Measurements from ENCODE around the gene OR6T1.

Gene OR6T1, protein sequence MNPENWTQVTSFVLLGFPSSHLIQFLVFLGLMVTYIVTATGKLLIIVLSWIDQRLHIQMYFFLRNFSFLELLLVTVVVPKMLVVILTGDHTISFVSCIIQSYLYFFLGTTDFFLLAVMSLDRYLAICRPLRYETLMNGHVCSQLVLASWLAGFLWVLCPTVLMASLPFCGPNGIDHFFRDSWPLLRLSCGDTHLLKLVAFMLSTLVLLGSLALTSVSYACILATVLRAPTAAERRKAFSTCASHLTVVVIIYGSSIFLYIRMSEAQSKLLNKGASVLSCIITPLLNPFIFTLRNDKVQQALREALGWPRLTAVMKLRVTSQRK

GRCh38 chr11:123943738-123944137, at the start of gene OR6T1:
Gene OR6T1, minus strand, starts transcription at chr11:123943838. Its CDS starts 0 bp downstream, at chr11:123943838.
- no peak for DNase-seq (ENCODE audit: low read depth)

- DNase-seq (ENCODE audit: low read depth), result no peak
These were observed 35.7 kb upstream of the OR6T1 start for GRCh38 chr11:123979311-123979710.

GRCh38 chr11:123977731-123978347, 34.2 kb upstream of the OR6T1 start, which contains the start of gene OR10S1:
Gene OR10S1, minus strand, starts transcription at chr11:123977781. Its CDS starts 117 bp downstream, at chr11:123977664.
- DNase-seq (ENCODE audit: low read depth), result no peak

GRCh38 chr11:123976770-123977560, 33.3 kb upstream of the OR6T1 start:
- no peak for DNase-seq (ENCODE audit: low read depth)

GRCh38 chr11:123973816-123974215, 30.2 kb upstream of the OR6T1 start:
- DNase-seq (ENCODE audit: low read depth), result peak; percentile 68

DNA sequence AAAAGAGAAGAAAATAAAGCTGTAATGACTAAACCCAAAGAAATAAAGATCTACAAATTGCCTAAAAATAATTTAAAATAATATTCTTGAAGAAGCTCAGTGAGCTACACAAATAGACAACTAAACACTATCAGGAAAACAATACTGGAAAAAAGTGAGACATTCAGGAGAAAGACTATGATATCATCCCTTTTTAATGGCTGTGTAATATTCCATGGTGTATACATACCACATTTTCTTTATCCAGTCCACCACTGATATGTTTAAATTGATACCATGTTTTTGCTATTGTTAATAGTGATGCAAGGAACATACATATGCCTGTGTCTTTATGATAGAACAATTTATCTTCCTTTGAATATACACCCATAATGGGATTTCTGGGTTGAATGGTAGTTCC, 13.1 kb upstream of the OR6T1 start:
- DNase-seq (ENCODE audit: low read depth), result no peak

GRCh38 chr11:123945132-123945531, 1.5 kb upstream of the OR6T1 start:
- DNase-seq (ENCODE audit: low read depth), result no peak

DNA sequence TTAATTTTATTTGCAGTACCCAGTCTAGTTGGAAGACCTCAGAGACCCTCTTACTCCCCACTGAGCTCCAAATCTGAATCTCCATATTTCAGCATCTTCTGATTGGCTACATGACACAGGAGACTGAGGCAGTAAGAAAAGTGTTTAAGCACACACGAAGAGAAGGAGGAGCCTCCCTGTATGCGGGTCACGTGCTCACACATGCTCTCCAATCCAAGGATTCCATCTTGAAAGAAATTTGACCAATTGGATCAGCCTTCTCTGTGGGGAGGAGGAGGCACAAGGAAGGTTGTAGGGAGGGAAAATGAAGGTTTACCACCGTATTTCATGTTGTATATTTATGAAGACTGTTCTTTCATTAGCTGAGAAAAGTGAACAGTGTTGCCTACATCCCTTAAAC, 1.2 kb downstream of the OR6T1 start:
- no peak for DNase-seq (ENCODE audit: low read depth)

GRCh38 chr11:123939317-123939716, 4.3 kb downstream of the OR6T1 start, which contains the start of gene OR4D5:
Gene OR4D5, plus strand, starts transcription at chr11:123939617. Its CDS starts 0 bp downstream, at chr11:123939617.
- DNase-seq (ENCODE audit: low read depth), result no peak

DNA sequence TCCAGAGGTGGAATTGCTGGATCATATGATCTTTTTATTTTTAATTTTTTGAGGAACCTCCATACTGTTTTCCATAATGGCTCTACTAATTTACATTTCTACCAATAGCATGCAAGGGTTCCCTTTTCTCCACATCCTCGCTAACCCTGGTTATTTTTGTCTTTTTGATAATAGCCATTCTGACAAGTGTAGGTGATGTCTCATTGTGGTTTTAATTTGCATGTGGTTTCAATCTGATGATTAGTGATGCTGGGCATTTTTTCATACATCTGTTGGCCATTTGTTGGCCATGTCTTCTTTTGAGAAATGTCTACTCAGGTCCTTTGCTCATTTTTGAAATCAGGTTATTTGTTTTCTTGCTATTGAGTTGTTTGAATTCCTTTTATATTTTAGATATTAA, 19.6 kb downstream of the OR6T1 start:
- DNase-seq (ENCODE audit: low read depth), result no peak

- no peak for DNase-seq (ENCODE audit: low read depth)
These were observed 22.7 kb downstream of the OR6T1 start for GRCh38 chr11:123920943-123921342.

DNA sequence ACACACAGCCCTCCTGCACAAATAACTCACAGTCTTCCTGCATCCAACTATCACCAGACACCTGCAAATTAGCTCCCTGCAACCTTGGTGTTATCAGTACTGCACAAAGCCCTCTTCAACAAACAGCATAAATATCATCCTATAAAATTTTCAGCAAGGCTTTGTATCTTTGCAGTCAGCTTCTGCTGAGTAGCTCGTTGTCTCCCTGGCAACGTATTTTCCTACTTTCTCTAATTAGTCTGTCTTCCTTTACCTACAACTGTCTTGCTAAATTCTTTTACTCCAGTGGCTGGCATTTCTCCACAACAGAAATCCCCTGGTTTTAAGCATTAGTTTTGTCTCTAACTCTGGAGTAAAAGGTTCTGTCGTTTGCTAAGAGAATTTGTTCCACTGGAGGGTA, 37.8 kb downstream of the OR6T1 start:
- DNase-seq (ENCODE audit: low read depth), result no peak

- no peak for DNase-seq (ENCODE audit: low read depth)
These were observed 38.7 kb downstream of the OR6T1 start for GRCh38 chr11:123904932-123905331.

- DNase-seq (ENCODE audit: low read depth), result no peak
These were observed 39.7 kb downstream of the OR6T1 start for GRCh38 chr11:123903932-123904331.

GRCh38 chr11:123901867-123902266, 41.8 kb downstream of the OR6T1 start, which contains the start of gene OR8D4:
Gene OR8D4, plus strand, starts transcription at chr11:123902167. Its CDS starts 4,265 bp downstream, at chr11:123906432.
- no peak for DNase-seq (ENCODE audit: low read depth)

GRCh38 chr11:123899792-123900191, 43.8 kb downstream of the OR6T1 start:
- DNase-seq (ENCODE audit: low read depth), result no peak

All from non-pigmented ciliary epithelial cell (primary cell).